HG03097 (cell line): Measurements from ENCODE around the gene ATN1.
A peak's percentile ranks its signal among the peaks of the same experiment; 100 is the strongest.

ENCODE experiments used
- ATAC-seq: cut with Tn5 transposase; IDR thresholded peaks from one replicate; pipeline ENCODE4 v1.9.1; 2021; ENCODE audit not compliant: unreplicated experiment, low FRiP score

Gene ATN1

DNA sequence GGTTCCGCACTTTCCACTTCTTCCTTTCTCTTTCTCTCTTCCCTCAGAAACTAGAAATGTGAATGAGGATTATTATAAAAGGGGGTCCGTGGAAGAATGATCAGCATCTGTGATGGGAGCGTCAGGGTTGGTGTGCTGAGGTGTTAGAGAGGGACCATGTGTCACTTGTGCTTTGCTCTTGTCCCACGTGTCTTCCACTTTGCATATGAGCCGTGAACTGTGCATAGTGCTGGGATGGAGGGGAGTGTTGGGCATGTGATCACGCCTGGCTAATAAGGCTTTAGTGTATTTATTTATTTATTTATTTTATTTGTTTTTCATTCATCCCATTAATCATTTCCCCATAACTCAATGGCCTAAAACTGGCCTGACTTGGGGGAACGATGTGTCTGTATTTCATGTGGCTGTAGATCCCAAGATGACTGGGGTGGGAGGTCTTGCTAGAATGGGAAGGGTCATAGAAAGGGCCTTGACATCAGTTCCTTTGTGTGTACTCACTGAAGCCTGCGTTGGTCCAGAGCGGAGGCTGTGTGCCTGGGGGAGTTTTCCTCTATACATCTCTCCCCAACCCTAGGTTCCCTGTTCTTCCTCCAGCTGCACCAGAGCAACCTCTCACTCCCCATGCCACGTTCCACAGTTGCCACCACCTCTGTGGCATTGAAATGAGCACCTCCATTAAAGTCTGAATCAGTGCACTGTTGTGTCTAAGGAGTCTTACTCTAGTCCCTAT is 4.6 kb upstream of the ATN1 start:
- no peak for ATAC-seq

GRCh38 chr12:6923851-6924250 is 3.9 kb upstream of the ATN1 start:
- no peak for ATAC-seq

- no peak for ATAC-seq
Measured at GRCh38 chr12:6925239-6925539, 2.6 kb upstream of the ATN1 start.

GRCh38 chr12:6925540-6926279 is 2.0 kb upstream of the ATN1 start:
- no peak for ATAC-seq

DNA sequence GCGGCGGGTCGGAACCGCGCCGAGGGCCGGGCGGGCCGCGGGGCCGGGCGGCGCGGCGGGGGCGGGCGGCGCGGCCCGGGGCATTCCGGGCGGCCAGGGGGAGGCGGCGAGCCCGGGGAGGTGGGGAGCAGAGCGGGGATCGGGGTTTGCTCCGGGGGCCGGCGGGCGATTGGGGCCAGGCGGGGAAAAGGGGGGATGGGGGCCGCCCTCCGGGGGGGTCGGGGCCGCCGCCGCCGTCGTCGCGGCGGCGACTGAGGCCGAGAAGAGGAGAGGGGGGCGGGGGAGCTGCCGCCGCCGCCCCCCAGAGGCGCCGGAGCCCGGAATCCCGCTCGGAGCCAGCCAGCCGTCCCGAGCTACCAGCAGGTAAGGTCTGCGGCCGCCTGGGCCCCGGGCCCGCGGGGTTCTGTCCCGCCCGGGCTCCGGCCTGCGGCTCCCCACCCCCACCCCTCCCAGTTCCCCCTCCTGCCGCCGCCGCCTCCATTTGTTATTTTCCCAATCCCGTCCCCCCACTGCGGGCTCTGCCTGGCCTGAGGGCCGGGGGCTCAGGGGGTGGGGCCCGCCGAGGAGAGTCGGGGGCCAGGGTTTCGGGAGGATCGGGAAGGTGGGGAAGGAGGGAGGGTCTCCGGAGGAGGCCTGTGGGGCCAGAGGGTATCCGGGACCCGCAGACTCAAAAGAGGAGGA is 403 bp downstream of the ATN1 start:
- ATAC-seq = no peak

- ATAC-seq = no peak
Measured at GRCh38 chr12:6928703-6929407, 1.1 kb downstream of the ATN1 start.

GRCh38 chr12:6929466-6930452 is 2.0 kb downstream of the ATN1 start:
- no peak for ATAC-seq

DNA sequence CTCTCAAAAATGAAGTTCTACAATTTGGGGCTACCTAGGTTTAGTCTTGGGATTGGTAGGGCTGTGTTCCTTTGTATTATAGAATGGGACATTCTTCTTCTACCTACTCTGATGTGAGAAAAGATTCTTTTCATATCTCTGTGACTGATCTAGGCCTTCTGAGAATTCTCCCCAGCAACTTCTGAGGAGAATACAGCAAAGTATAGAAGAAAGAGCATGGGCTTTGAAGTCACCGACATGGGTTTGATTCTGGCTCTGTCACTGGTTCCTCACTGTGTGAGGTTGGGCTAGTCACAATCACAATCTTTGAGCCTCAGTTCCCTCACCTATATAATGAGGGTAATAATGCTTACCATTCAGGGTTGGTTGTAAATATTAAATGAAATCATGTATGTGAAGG is 5.0 kb downstream of the ATN1 start:
- ATAC-seq = no peak

DNA sequence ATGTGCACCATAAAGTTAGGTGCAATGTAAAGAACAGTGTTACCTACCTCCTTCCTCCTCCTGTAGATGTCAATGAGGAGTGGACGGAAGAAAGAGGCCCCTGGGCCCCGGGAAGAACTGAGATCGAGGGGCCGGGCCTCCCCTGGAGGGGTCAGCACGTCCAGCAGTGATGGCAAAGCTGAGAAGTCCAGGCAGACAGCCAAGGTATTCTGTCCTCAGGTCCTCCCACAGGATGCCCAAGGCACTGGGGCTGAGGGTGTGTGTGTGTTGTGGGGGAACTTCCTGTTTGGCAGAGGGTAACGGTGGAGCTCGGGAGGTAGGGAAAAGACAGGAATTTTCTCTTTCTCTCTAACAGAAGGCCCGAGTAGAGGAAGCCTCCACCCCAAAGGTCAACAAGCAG is 6.4 kb downstream of the ATN1 start:
- ATAC-seq = no peak

- no peak for ATAC-seq
Measured at GRCh38 chr12:6935371-6936193, 7.8 kb downstream of the ATN1 start.

- ATAC-seq = no peak
Measured at GRCh38 chr12:6936194-6936635, 8.5 kb downstream of the ATN1 start.

DNA sequence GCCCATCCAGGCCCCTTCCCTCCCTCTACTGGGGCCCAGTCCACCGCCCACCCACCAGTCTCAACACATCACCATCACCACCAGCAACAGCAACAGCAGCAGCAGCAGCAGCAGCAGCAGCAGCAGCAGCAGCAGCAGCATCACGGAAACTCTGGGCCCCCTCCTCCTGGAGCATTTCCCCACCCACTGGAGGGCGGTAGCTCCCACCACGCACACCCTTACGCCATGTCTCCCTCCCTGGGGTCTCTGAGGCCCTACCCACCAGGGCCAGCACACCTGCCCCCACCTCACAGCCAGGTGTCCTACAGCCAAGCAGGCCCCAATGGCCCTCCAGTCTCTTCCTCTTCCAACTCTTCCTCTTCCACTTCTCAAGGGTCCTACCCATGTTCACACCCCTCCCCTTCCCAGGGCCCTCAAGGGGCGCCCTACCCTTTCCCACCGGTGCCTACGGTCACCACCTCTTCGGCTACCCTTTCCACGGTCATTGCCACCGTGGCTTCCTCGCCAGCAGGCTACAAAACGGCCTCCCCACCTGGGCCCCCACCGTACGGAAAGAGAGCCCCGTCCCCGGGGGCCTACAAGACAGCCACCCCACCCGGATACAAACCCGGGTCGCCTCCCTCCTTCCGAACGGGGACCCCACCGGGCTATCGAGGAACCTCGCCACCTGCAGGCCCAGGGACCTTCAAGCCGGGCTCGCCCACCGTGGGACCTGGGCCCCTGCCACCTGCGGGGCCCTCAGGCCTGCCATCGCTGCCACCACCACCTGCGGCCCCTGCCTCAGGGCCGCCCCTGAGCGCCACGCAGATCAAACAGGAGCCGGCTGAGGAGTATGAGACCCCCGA is 9.1 kb downstream of the ATN1 start:
- ATAC-seq = no peak

GRCh38 chr12:6937481-6938352 is 10.0 kb downstream of the ATN1 start:
- peak; percentile 84 for ATAC-seq

- ATAC-seq = no peak
Measured at GRCh38 chr12:6938353-6939190, 10.8 kb downstream of the ATN1 start.

- no peak for ATAC-seq
Measured at GRCh38 chr12:6939191-6939540, 11.4 kb downstream of the ATN1 start.

DNA sequence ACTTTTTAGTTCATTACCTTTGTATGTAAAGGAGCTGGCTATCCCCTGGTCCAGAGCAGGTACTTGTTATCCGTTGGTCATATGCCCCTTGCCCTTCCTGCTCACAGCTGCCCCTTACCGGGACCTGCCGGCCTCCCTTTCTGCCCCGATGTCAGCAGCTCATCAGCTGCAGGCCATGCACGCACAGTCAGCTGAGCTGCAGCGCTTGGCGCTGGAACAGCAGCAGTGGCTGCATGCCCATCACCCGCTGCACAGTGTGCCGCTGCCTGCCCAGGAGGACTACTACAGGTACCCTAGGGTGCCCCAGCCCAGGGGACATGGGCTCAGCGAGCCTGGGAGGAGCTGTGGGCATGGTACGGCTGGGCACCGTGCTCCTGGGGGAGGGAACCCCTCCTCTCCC is 13.5 kb downstream of the ATN1 start:
- ATAC-seq = no peak

DNA sequence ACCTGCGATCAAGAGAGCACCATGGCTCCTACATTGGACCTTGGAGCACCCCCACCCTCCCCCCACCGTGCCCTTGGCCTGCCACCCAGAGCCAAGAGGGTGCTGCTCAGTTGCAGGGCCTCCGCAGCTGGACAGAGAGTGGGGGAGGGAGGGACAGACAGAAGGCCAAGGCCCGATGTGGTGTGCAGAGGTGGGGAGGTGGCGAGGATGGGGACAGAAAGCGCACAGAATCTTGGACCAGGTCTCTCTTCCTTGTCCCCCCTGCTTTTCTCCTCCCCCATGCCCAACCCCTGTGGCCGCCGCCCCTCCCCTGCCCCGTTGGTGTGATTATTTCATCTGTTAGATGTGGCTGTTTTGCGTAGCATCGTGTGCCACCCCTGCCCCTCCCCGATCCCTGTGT is 14.0 kb downstream of the ATN1 start:
- ATAC-seq = no peak
